Sigmoid colon (tissue), 7 donors: Measurements from ENCODE around the gene RHOB. TPM values are rescaled to one million over a fixed set of nuclear protein-coding genes. Genes with fewer than 3 reads are reported as not detected.

ENCODE experiments used
- DNase-seq: peaks from one replicate; pipeline ENCODE4 v3.0.0-alpha.2; 2019
- H3K27ac ChIP-seq, 4 donors: fragments of 200-600 bp; sonication (generic); one replicate each; pipeline ENCODE4 v1.5.1; 2016 to 2019; ENCODE audit warnings: mild to moderate bottlenecking in 1 of 4
- H3K27me3 ChIP-seq, 3 donors: fragments of 200-600 bp; sonication (generic); one replicate each; pipeline ENCODE4 v1.5.1; 2019; ENCODE audit warnings: mild to moderate bottlenecking in 1 of 3
- H3K36me3 ChIP-seq, 4 donors: fragments of 200-600 bp; sonication (generic); one replicate each; pipeline ENCODE4 v1.5.1; 2016 to 2019
- H3K4me1 ChIP-seq, 4 donors: fragments of 200-600 bp; sonication (generic); one replicate each; pipeline ENCODE4 v1.5.1; 2017 to 2019
- H3K4me3 ChIP-seq, 4 donors: fragments of 200-600 bp; sonication (generic); one replicate each; pipeline ENCODE4 v1.5.1; 2017 to 2019; ENCODE audit warnings: mild to moderate bottlenecking in 2 of 4, moderate library complexity in 1 of 4
- H3K9me3 ChIP-seq, 4 donors: fragments of 200-600 bp in 3 of 4; sonication (generic) in 3 of 4; one replicate each; pipeline versions ENCODE4 v1.5.1 to v1.6.1; 2013 to 2019
- CTCF ChIP-seq, 4 experiments: fragments of 450-650 bp in 3 of 4; fragments of 200-600 bp in 1 of 4; IDR thresholded peaks; one replicate each; pipeline ENCODE4 v1.5.1; 2016 to 2019; ENCODE audit warnings: antibody characterized with exemption in 4 of 4, mild to moderate bottlenecking in 3 of 4, moderate library complexity in 2 of 4
- EP300 ChIP-seq, 4 donors: sonication (generic); formaldehyde crosslinking; IDR thresholded peaks; one replicate each; pipeline ENCODE4 v1.6.1; 2017; ENCODE audit warnings: antibody characterized with exemption in 4 of 4
- POLR2A ChIP-seq, 2 donors: fragments of 450-650 bp; IDR thresholded peaks; one replicate each; pipeline ENCODE4 v1.6.1; 2016; ENCODE audit warnings: antibody characterized with exemption in 2 of 2, mild to moderate bottlenecking in 2 of 2, moderate library complexity in 2 of 2
- POLR2AphosphoS5 ChIP-seq, 4 donors: sonication (generic); formaldehyde crosslinking; IDR thresholded peaks; one replicate each; pipeline ENCODE4 v1.6.1; 2017; ENCODE audit warnings: antibody characterized with exemption in 4 of 4
- WGBS, 2 donors: extraction: QIAGEN DNeasy Blood & Tissue Kit; methylation state at CpG; one replicate each; pipeline ENCODE4 v1.1.7; 2013; 5-methylcytosine and 5-hydroxymethylcytosine counted together
- intact Hi-C: fragments of 100-400 bp; cut with DNase I; formaldehyde crosslinking; loops from one replicate; pipeline ENCODE4 v1.15.1; 2023
- polyA plus RNA-seq, 3 donors: library from polyadenylated mRNA; stranded (reverse); fragments of 200-250 nt; gene quantifications; one replicate each; pipeline ENCODE4 v1.2.3, GENCODE V29; 2013
- total RNA-seq, 4 donors: library from RNA; depleted of rRNA; stranded (reverse); fragments of >200 nt; gene quantifications; one replicate each; pipeline ENCODE4 v1.1.0, GENCODE V29; 2016
- donor health status: healthy with polysubstance abuse.
- donor health status: Bipolar disorder and iron deficiency.
- donor health status: healthy.

The RHOB gene
- total and polyA plus RNA-seq, 7 donors, result 60.6 to 1,323 (median 753) TPM

GRCh38 chr2:20409039-20409438, 37.8 kb upstream of the RHOB start:
- no peak overlapping the region for H3K4me3 ChIP-seq
- intact Hi-C loops, result no loop called here
- DNase-seq, result no peak
- TF ChIP-seq EP300 (IDR thresholded peaks at IDR 0.05) (no peak), POLR2A (IDR thresholded peaks at IDR 0.05) (no peak), CTCF (IDR thresholded peaks at IDR 0.05) (no peak), POLR2AphosphoS5 (IDR thresholded peaks at IDR 0.05) (no peak)
- no peaks in the 10 kb centered on the region for H3K27me3 ChIP-seq
- H3K36me3 ChIP-seq, result no peaks in the 10 kb centered on the region
- H3K4me1 ChIP-seq, result peaks cover 0 to 8% (median 3%) of the 10 kb centered on the region in 4 donors
- peaks cover 6 to 9% (median 7%) of the 10 kb centered on the region in 4 donors for H3K9me3 ChIP-seq
- H3K27ac ChIP-seq, result no peak overlapping the region

GRCh38 chr2:20410556-20411277, 36.2 kb upstream of the RHOB start:
- peaks cover 0 to 5% (median 0%) of the 10 kb centered on the region in 4 donors for H3K4me1 ChIP-seq
- intact Hi-C loops, result no loop called here
- peak; percentile 44 for DNase-seq
- H3K4me3 ChIP-seq, result no peak overlapping the region
- H3K9me3 ChIP-seq, result peaks cover 6 to 9% (median 7%) of the 10 kb centered on the region in 4 donors
- TF ChIP-seq POLR2AphosphoS5 (IDR thresholded peaks at IDR 0.05) (no peak), CTCF (IDR thresholded peaks at IDR 0.05) (no peak), EP300 (IDR thresholded peaks at IDR 0.05) (no peak), POLR2A (IDR thresholded peaks at IDR 0.05) (no peak)
- H3K27me3 ChIP-seq, result no peaks in the 10 kb centered on the region
- no peaks in the 10 kb centered on the region for H3K36me3 ChIP-seq
- WGBS, 2 donors, result 87 to 88% methylated on average over 5 of the region's 5 CpGs
- H3K27ac ChIP-seq, result peak overlapping the region in 1 of 4 donors; percentile 49

- H3K27ac ChIP-seq, result peak overlapping the region in 1 of 4 donors; percentile 49
- no peaks in the 10 kb centered on the region for H3K27me3 ChIP-seq
- intact Hi-C loops, result no loop called here
- H3K4me3 ChIP-seq, result no peak overlapping the region
- peak; percentile 91 for DNase-seq
- H3K36me3 ChIP-seq, result no peaks in the 10 kb centered on the region
- 11 to 26% methylated on average over 3 of the region's 3 CpGs for WGBS, 2 donors
- peaks cover 0 to 5% (median 0%) of the 10 kb centered on the region in 4 donors for H3K4me1 ChIP-seq
- TF ChIP-seq EP300 (IDR thresholded peaks at IDR 0.05) (no peak), POLR2A (IDR thresholded peaks at IDR 0.05) (no peak), POLR2AphosphoS5 (IDR thresholded peaks at IDR 0.05) (peak in 1 of 4 donors; percentile 37), CTCF (IDR thresholded peaks at IDR 0.05) (peak; percentile 71 to 89 (median 81))
- H3K9me3 ChIP-seq, result peaks cover 6 to 9% (median 7%) of the 10 kb centered on the region in 4 donors
Observed at GRCh38 chr2:20411361-20411894, 35.4 kb upstream of the RHOB start.

GRCh38 chr2:20414806-20415205, 32.1 kb upstream of the RHOB start:
- 50 to 91% methylated on average over 3 of the region's 3 CpGs for WGBS, 2 donors
- H3K4me1 ChIP-seq, result peaks cover 0 to 24% (median 17%) of the 10 kb centered on the region in 4 donors
- no peak overlapping the region for H3K27ac ChIP-seq
- no peaks in the 10 kb centered on the region for H3K27me3 ChIP-seq
- intact Hi-C loops, result no loop called here
- peaks cover 0 to 4% (median 2%) of the 10 kb centered on the region in 4 donors for H3K9me3 ChIP-seq
- no peak overlapping the region for H3K4me3 ChIP-seq
- H3K36me3 ChIP-seq, result no peaks in the 10 kb centered on the region
- peak; percentile 46 for DNase-seq
- TF ChIP-seq EP300 (IDR thresholded peaks at IDR 0.05), result no peak
- TF ChIP-seq POLR2A (IDR thresholded peaks at IDR 0.05), result no peak
- no peak for TF ChIP-seq POLR2AphosphoS5 (IDR thresholded peaks at IDR 0.05)
- TF ChIP-seq CTCF (IDR thresholded peaks at IDR 0.05), result no peak
